ENCODE measurements around the gene NR2F2.

Gene NR2F2

DNA sequence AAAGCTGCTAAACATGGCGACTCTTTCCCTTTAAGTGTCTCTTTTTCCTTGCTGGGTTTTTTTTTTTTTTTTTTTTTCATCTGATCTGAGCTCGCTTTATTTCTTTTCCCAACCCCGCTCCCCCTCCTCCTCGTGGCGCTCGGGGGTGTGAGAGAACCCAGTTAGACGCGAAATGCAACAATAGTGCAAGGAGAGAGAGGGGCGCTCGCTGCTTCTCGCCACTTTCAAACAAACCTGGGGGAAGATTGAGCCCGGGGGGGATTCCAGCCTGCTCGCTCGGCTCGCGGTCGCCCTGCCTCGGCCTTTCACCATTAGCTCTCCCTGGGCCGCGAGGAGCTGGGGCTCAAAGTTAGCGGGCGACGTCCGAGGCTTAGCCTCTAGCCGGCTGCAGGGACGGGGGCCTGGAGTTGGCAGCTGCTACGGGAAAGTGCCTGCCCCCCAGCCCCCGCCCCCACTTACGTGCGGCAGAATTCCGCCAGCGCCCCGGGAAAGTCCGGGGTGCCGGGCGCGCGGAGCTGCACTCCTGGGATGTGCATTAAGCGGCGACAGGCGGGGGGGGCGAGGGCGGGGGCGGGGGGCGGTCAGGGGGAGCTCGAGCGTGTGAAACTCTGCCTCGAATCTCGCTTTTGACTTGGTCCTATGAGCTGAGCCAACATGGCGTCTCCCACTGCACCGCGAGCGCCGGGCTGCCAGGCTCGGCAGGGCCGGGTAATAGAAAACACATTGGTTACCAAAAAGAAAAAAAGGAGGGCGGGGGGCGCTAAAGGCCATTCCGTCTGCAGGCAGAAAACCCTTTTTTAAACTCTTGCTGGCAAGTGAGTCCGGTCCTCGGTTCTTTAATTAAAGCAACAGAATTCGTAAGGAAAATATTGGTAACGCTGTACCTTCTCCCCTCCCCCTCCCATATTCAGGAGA, 10.4 kb downstream of the NR2F2 start:
- in situ Hi-C loops (cut with MboI; ENCODE audit: low sequenced_read_pairs) = loop anchor here (25.0 kb wide), 4 partner anchors 546 to 1079 kb away; no protein-coding TSS in a partner anchor

DNA sequence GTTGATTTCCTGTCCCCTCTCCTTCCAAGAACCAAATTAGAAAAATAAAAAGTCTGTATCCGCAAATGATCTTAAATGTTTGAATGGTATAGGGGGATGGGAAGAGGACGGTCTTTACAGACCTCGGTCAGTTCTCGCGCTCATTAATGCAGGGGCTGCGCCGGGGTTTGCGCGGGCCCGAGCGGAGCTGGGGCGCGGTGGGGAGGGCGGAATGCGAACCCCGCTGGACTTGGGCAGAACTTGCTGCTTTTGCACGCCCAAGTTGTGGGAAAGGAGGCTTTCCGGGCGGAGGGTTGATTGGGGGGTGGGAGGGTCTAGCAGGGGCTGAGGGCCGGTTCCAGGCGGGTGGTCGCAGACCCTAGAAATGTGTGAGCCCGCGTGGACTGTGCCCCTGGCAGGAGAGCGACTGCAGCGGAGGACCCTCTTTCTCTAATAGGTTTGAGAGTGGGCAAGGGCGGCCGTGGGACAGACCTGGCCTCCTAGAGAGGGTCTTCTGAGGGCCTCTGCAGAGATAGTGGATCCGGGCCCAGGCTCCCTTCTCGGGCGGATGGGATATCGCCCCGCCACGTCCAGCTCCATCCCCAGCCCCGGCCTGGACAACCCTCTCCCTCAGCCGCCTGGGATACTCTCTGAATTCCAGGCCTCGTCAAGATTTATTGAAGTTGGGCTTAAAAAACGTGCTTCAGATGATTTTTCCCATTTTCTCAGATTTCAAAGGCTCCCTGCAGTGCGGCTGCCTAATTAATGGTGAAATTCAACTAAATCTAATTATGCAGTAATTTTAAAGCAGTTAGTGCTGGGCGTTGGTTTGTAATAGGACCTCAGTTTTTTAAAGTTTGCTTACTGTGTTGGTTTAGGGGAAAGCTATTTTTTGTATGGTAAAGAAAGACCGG, 11.3 kb downstream of the NR2F2 start:
- in situ Hi-C loops (cut with MboI; ENCODE audit: low sequenced_read_pairs) = loop anchor here (25.0 kb wide), 4 partner anchors 546 to 1079 kb away; no protein-coding TSS in a partner anchor

DNA sequence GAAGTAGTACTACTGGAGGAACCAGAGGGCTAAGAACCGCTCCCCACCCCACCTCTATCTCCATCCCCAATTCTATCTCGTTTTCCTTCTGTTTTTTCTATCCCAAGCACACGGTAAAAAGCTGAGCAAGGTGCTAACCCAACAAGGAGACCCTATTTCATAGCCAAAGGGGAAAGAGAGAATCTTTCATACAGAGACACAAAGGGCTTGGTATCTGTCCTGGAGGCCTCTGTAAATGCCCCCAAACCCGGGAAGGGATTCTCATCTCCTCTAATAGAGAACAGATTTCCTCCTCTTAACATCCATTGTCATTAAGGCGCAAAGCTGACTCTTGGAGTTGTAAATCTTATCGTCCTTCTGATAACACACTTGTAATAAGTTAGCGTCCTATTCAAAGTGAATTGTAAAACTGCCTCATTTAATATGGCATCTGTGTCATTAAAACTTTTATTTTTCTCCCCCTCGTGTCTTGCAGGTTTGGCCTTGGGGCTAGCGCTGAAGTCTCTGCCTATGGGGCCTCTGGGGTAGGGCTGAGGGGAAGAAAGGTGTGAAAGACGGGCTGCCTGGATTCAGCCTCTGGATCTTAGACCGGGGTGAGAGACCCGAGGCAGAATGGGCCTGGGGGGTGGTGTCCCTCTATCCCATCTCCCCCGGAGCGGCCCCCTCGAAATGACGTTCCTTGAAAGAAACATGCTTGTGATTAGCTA, 12.1 kb downstream of the NR2F2 start:
- in situ Hi-C loops (cut with MboI; ENCODE audit: low sequenced_read_pairs) = loop anchor here (25.0 kb wide), 4 partner anchors 545 to 1080 kb away; no protein-coding TSS in a partner anchor

DNA sequence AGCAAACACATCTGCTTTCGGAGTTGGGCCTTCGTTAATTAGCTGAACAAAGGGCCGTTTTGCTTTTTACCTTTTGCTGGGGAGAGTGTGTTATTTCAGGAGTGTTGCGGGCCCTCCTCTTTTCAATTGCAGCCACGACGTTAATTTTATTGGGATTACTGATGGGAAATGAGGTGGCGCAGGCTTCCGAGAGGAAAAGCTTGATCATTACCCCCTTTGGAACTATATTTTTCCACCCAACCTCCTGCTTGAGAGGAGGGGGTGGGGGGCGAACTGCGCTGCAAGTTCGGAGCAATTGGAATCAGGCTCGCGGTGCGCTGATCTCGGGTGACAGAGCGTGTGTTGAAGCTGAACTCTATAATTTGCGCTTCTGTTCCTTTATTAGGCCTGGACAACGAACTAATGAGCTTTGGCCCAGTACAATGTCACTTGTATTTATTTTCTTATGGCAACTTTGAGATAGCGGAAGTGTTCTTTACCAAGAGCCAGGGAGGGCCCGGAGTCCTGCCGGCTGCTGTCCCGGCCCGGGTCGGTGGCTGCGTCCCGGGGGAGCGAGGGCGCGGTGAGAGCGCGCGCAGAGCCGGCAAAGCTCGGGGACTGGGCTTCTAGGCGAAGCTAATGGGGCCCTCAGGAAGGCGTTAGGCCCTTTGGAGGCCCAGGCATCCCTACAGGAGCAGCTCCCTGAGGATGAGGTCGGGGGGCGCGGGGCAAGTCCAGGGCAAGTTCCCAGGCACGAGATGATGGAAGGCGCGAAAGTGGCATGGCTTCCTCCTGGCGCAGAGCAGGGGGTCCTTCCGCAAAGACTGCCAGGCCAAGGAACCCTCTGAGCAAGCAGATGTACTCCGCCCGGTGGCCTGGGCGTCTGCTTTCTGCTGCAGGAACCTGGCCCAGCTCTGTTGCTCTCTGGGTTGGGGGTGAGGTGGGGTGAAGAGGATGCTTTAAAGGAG, 12.9 kb downstream of the NR2F2 start:
- in situ Hi-C loops (cut with MboI; ENCODE audit: low sequenced_read_pairs) = loop anchor here (25.0 kb wide), 4 partner anchors 544 to 1081 kb away; no protein-coding TSS in a partner anchor

DNA sequence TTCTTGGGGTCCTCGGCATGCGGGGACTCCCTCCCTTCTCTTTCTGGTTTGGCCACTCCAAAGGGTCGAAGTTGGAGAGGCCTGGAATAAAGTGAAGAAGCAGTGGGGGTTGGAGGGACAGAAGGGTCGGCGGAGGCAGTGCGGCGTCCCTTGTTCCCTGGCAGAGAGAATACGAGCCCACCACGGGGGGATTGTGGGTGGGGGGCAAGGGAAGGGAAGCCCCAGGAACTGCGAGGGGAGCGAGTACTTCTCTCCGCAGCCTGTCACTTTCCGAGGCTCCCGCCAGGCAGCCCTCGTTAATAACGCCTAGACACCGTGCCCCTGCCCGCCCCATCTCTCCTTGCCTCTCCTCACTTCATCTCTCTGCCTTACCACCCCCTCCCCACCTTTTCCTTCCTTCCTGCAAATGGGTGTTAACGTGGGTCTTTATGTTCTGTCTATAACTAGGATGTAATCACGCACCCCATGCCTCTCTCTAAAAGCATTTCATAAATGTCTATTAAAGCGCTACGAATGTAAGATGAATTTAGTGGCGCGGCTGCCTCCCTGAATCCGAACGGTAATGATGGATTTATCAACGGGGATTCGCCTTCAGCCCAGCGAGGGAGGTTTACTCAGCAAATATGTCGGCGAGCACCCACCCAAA, 13.7 kb downstream of the NR2F2 start:
- in situ Hi-C loops (cut with MboI; ENCODE audit: low sequenced_read_pairs) = loop anchor here (25.0 kb wide), 4 partner anchors 543 to 1082 kb away; no protein-coding TSS in a partner anchor

DNA sequence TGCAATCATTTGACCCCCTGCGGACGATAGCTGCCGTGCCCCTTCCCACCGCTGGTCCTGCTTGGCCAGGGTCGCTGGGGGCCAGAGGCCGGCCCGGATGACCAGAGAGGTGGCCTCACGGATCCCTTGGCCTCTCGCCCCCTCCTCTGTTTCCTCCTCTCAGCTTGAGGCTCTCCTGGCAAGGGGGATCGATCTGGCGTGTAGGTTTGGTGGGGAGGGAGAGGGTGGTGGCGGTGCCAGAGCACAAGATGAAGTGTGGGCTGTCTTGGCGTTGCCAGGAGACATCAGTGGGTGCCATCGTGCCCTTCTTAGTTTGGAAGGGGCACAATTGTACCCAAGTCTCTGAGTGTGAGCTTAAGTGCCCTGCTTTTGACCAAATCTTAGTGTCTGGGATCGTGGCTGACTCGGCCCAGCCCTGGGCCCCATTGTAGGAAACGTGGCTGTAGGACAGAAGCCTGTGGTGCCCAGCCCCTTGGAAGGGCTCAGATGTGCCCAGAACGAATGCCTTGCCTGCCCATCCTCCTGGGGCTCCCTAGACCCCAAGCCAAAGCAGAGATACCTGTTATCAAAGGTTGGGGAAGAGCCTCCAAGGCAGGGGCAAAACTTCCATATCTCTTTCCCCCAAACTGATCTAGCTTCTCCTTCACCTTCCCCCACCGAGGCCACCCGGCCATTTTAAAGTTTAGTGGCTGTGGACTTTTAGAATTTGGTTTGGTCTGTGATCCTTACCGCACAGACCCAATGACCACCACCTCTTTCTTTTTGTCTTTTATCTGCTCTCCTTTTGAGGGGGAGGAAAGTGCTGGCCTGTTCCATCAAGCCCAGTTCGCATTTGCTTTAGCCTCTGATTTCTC, 14.4 kb downstream of the NR2F2 start:
- in situ Hi-C loops (cut with MboI; ENCODE audit: low sequenced_read_pairs) = loop anchor here (25.0 kb wide), 4 partner anchors 542 to 1083 kb away; no protein-coding TSS in a partner anchor

DNA sequence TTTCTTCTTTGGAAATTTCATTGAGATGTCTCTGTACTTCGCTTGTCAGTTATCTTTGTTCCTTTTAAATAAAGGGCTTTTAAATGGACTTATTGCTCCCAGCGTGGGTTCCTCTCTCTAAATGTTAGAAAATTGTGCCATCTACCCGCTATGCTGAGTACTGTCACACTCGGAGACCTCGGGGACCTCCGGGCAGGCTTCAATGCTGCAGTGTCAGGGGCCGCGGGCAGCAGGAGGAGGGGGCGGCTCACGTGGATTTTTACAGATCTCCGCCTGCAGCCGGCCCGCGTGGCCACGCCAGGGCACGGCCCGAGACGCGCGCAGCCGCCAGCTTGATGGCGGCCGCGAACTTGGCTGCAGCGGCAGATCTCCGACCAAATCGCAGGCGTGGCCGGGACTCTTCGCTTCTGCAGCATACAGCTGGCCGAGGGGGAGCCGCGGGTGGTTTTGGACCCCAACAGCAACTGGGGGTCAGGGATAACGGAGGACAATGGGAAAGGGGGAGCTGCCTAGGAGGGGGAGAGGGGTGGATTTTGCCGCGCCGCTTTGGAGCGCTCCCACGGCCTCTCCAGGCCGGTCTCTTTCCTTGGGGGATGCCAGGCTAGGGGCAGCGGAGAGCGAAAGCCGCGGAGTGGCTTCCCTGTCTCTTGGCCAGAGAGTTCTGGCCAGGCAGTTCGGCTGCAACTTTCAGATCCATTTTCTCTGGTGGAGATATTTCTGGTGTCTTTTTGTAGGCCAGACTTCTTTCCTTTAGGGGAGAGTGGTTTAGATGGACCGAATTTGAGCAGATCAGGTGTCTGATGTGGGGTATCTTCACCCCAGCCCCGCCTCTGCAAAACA, 15.3 kb downstream of the NR2F2 start:
- in situ Hi-C loops (cut with MboI; ENCODE audit: low sequenced_read_pairs) = loop anchor here (25.0 kb wide), 4 partner anchors 542 to 1083 kb away; no protein-coding TSS in a partner anchor

DNA sequence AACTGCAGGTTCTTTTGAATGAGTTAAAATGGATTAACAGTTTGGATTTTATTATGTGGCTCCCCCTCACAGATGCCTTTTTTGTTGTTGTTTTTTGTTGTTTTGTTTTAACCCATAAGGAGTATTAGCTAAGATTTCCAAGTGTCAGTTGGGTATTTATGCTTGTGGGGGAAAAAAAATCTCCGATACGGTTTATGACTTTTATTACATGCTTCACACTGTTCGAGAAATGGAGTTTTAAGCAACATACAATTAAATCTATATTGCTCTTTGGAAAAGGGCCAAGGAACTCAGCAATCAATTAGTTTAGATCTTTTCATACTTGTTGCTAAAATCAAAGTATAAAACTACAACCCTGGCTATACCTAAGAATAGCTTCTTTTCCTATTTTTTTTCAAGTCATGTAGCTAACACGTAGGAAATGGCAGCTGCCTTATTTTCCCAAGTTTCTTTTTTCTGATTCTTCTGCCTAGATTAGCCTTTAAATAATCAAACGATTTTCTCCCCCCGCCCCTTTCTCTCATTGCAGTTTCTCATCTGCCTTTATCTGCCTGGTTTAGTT, 16.0 kb downstream of the NR2F2 start:
- in situ Hi-C loops (cut with MboI; ENCODE audit: low sequenced_read_pairs) = loop anchor here (25.0 kb wide), 4 partner anchors 541 to 1084 kb away; no protein-coding TSS in a partner anchor

DNA sequence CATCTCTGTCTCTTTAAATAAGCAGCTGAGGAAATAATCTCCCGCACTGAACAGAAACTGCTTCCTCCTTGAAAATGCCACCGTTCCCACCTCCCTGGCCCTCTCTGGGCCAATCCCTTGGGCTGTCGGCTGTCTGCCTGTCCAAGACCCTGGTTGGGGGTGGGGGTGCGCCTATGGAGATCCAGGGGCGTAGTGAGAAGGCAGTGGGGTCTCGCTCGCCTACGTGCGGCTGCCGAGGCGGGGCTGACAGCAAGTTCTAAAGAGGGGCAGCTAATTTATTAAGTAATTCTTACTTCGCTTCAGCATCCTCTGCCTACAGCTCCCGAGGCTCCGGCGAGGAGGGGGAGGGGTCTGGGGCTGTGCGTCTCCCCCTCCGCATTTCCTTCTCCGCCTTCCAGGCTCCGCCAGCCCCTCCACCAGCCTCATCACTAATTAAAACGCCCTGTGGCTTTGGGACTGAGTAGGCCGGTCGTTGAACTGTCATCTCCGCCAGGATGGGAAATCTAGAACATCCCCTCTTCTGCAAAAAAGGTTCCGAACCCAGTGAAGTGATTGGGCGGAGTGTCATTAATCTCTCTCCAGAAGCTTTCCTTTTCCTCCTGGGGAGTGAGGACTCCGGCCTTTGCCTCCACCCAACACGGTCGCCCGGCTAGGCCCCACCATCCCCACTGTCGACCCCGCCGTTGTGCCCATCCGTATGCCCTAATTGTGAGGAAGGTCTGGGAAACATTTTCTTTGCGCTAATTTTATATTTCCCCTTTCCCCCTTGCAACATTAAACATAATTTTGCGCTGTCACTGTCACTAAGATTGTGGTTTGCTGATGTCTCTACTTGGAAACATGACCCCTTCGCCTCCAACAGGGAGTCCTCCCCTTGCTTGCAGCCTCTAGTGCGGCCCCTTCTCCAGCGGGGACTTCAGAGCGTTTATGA, 16.9 kb downstream of the NR2F2 start:
- in situ Hi-C loops (cut with MboI; ENCODE audit: low sequenced_read_pairs) = loop anchor here (25.0 kb wide), 4 partner anchors 540 to 1085 kb away; no protein-coding TSS in a partner anchor

DNA sequence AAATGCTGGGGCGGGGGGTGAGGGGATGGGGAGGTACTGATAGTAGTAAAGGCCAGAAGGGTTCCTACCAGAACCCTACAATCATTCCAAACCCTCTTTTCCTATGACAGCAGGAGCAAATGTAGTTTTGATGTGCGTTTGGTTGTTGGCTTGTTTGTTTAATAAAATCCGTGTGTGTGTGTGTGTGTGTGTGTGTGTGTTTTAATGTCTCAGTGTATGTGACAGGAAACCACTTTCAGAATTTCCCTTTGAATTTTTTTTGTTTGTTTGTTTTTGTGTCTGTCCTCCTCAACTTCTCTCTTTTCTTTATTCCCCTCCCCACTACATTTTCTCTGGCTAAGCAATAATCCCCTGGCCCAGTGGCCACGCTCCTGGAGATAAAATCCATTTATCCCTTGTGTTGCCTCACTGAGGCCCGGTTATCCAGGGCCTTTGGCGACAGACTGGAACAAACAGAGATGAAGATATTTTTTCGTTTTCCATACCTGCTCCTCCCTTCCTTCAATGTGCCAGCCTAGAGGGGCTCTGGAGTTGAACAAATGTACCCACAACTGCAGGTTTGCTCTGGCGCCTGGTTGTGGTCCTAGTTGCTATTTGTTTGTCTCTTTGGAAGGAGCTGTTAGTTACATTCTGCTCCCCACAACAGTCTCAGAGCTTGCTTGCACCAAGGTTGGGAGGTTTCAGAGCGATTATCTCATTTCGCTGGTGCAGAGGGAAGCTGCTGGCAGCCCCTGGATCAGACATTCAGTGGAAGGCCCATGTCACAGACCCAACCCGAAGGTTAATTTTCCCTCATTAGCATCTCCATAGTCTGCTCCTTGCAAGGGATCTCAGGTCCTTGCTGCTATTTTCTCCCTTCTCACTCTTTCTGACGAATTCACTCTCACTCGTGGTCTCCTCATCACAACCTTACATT, 17.9 kb downstream of the NR2F2 start:
- in situ Hi-C loops (cut with MboI; ENCODE audit: low sequenced_read_pairs) = loop anchor here (25.0 kb wide), 4 partner anchors 539 to 1086 kb away; no protein-coding TSS in a partner anchor

DNA sequence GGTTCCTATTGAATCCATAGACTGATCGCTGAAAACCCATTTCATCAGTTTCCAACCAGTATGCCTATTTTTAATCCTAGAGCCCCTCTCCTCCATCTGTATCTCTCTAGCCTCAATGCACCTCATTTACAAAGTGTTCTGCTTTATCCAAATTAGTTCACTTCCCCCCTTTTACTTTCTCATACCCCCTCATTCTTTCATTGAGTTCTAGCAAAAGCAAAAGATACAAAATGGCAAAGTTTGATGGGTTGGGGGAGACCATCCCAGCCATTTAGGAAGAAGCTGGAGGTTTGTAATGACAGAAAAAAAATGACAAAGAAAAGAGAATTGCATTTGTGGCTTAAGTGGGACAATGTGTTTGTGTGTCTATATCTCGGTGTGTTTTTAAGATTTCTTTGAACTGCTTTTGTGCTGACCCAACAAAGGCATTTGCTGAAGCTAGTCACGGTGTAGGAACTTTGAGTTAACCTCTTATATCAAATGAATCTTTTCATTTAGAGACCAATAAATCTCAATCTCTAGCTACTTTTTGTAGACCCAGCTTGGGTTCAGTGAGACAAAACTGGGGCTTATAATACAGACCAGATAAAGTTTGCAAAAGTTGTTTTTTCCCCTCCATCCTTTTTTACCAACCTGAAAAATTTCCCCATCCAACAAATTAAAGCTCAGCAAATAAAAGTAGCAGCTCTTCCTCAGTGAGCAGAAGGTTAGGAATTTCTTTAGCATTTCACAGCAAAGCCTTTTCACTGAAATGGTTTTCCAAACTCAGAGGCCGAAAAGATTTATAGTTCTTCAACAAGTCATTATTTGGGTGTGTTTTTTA, 18.7 kb downstream of the NR2F2 start:
- in situ Hi-C loops (cut with MboI; ENCODE audit: low sequenced_read_pairs) = loop anchor here (25.0 kb wide), 4 partner anchors 538 to 1087 kb away; no protein-coding TSS in a partner anchor

DNA sequence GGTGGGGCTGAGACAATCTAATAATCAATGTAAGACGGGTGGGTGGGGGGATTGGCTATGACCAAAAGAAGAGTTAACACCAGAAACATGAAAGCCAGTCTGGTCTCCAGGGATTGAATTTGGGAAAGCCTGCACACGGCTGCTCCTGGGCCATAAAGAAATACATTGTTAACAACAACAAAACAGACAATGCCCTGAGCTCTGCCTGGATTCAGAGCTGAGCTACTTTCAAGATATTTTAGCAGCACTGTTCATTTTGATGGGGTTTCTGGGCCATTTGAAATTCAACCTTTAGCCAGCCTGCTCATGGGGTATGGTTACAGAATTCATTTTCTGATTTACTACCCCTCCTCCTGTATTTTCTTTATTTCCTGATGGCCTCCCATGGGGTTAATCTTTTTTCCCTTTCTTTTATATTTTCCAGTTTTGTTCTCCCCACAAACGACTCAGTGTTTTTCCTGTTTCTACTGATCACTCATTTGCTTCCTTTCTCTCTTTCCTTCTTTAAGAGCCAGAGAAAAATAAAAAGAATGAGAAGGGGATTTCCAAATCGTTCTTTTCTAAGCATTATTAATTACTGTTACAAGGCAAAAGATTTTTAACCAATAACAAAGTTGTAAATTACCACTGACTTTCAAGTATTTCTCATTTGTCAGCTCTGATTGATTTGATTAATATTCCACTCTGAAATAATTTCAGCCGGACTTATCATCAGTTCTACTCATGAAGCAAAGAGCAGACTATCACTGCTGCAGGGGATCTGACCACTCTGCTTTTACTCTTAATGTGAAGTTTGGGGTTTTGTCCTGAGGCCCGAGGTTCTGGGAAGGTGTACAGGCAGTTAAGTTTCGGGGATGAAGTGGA, 19.6 kb downstream of the NR2F2 start:
- in situ Hi-C loops (cut with MboI; ENCODE audit: low sequenced_read_pairs) = loop anchor here (25.0 kb wide), 4 partner anchors 537 to 1088 kb away; no protein-coding TSS in a partner anchor
